Measurements from ENCODE around the gene CAMK2A. TPM values are rescaled to one million over a fixed set of nuclear protein-coding genes. Genes with fewer than 3 reads are reported as not detected.
A peak's percentile ranks its signal among the peaks of the same experiment; 100 is the strongest.

Gene CAMK2A
- polyA plus RNA-seq, 1 donor (not counting 4 experiments of a cell fraction or from before 2014, with no cell fraction given), result 0.05 TPM

- no peak overlapping the region for H3K4me2 ChIP-seq (ENCODE audit: control insufficient read depth, extremely low read depth, insufficient read depth, low read depth, low read length)
- peaks cover 5% of the 10 kb centered on the region for H3K27me3 ChIP-seq (ENCODE audit: control insufficient read depth, extremely low read depth, insufficient read depth, low read length)
- peaks cover 39% of the 10 kb centered on the region for H3K4me1 ChIP-seq (ENCODE audit: control insufficient read depth, extremely low read depth, insufficient read depth, low read length)
- H3K9ac ChIP-seq (ENCODE audit: control insufficient read depth, extremely low read depth, insufficient read depth, low read length), result no peak overlapping the region
- dilution Hi-C loops (cut with MboI; ENCODE audit: extremely low pct_ligation_motif_present, low sequenced_read_pairs), result no loop called here
- H3K27ac ChIP-seq (ENCODE audit: control insufficient read depth, insufficient read depth, low read length), result no peak overlapping the region
- no peaks in the 10 kb centered on the region for H3K9me3 ChIP-seq (ENCODE audit: control insufficient read depth, low read depth, low read length)
- no peak overlapping the region for H2AFZ ChIP-seq (ENCODE audit: control insufficient read depth, low read length)
- H3K36me3 ChIP-seq (ENCODE audit: control insufficient read depth in 2 of 2, extremely low read depth in 1 of 2, insufficient read depth in 2 of 2, low read length in 2 of 2), result no peaks in the 10 kb centered on the region
- DNase-seq (ENCODE audit: low read depth, low spot score), result no peak
- no peaks in the 10 kb centered on the region for H3K79me2 ChIP-seq (ENCODE audit: control insufficient read depth, insufficient read depth, low read length)
- TF ChIP-seq CTCF (optimal IDR thresholded peaks at IDR 0.05 in 1 of 3, IDR thresholded peaks at IDR 0.05 in 1 of 3, conservative IDR thresholded peaks at IDR 0.05 in 1 of 3; ENCODE audit: extremely low read depth in 1 of 3, insufficient read depth in 2 of 3, low read length in 3 of 3) (no peak), EZH2 (IDR thresholded peaks at IDR 0.05; ENCODE audit: low read length) (no peak)
- FAIRE-seq, result peak; percentile 44
- H4K20me1 ChIP-seq (ENCODE audit: control insufficient read depth, extremely low read depth, insufficient read depth, low read length), result no peaks in the 10 kb centered on the region
- H3K9me1 ChIP-seq (ENCODE audit: control insufficient read depth, extremely low read depth, insufficient read depth, low read length), result peaks cover 6% of the 10 kb centered on the region
- no peak overlapping the region for H3K4me3 ChIP-seq (ENCODE audit: control insufficient read depth in 2 of 3, extremely low read depth in 1 of 3, insufficient read depth in 2 of 3, low read depth in 1 of 3, low read length in 3 of 3)
These were observed 3.7 kb upstream of the CAMK2A start for GRCh38 chr5:150293091-150293941.

DNA sequence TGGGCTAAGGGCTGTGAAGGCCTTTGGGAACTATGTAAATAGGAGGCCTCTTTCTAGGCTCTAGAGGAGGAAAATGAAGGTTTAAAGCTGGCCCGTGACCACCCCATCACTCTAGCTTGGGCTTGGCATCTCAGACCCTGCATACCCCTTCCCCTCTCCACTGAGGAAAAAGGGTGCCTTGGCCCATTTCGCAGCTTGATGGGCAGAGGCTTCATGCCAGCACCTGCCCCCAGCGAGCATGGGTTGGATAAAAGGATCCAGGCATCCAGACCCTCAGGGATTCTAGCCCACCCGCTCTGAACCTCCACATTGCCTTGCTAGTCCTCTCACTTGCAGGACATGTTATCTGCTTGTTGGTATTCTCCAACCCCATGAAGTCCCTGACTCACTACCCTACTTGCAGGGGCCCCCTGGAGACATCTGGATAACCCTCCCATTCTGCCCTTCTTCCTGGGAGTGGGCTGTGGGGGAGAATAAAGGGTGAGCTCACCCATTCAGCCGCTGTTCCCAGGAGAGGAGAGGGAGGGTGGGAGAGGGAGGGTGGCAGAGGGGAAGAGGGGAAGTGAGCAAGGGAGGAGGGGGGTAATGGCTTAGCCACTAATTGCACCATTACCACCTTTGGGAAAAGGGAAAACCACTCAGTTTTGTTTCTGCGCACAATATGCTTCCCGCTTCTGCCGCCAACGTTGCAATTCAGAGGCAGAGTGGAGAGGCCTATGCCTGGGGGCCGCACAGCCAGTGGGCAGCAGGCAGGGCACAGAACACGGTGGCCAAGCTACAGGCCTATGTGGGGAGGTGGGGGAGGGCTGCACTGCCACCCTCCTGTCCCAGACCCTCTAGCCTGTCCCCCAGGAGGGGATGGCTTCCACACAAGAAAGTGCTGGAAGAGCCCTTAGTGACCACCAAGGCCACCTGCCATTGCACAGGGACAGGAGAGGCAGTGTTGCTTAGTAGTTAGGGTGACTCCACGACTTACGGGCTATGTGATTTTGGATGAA lies 2.1 kb upstream of the CAMK2A start:
- DNase-seq (ENCODE audit: low read depth, low spot score), result no peak
- Histone ChIP-seq H3K9me3 (ENCODE audit: control insufficient read depth, low read depth, low read length) (no peaks in the 10 kb centered on the region), H2AFZ (ENCODE audit: control insufficient read depth, low read length) (no peak overlapping the region), H3K27me3 (ENCODE audit: control insufficient read depth, extremely low read depth, insufficient read depth, low read length) (peaks cover 5% of the 10 kb centered on the region), H3K27ac (ENCODE audit: control insufficient read depth, insufficient read depth, low read length) (no peak overlapping the region), H3K36me3 (ENCODE audit: control insufficient read depth in 2 of 2, extremely low read depth in 1 of 2, insufficient read depth in 2 of 2, low read length in 2 of 2) (no peaks in the 10 kb centered on the region), H3K4me2 (ENCODE audit: control insufficient read depth, extremely low read depth, insufficient read depth, low read depth, low read length) (no peak overlapping the region), H4K20me1 (ENCODE audit: control insufficient read depth, extremely low read depth, insufficient read depth, low read length) (no peaks in the 10 kb centered on the region), H3K9ac (ENCODE audit: control insufficient read depth, extremely low read depth, insufficient read depth, low read length) (no peak overlapping the region), H3K79me2 (ENCODE audit: control insufficient read depth, insufficient read depth, low read length) (no peaks in the 10 kb centered on the region), H3K4me1 (ENCODE audit: control insufficient read depth, extremely low read depth, insufficient read depth, low read length) (peaks cover 32% of the 10 kb centered on the region), H3K4me3 (ENCODE audit: control insufficient read depth in 2 of 3, extremely low read depth in 1 of 3, insufficient read depth in 2 of 3, low read depth in 1 of 3, low read length in 3 of 3) (no peak overlapping the region), H3K9me1 (ENCODE audit: control insufficient read depth, extremely low read depth, insufficient read depth, low read length) (peaks cover 6% of the 10 kb centered on the region)
- dilution Hi-C loops (cut with MboI; ENCODE audit: extremely low pct_ligation_motif_present, low sequenced_read_pairs), result no loop called here
- TF ChIP-seq CTCF (optimal IDR thresholded peaks at IDR 0.05 in 1 of 3, IDR thresholded peaks at IDR 0.05 in 1 of 3, conservative IDR thresholded peaks at IDR 0.05 in 1 of 3; ENCODE audit: extremely low read depth in 1 of 3, insufficient read depth in 2 of 3, low read length in 3 of 3) (no peak), EZH2 (IDR thresholded peaks at IDR 0.05; ENCODE audit: low read length) (no peak)
- FAIRE-seq, result no peak
